Psoas muscle (tissue), 8 donors: ENCODE measurements around the gene TMA7B. TPM values are rescaled to one million over a fixed set of nuclear protein-coding genes. Genes with fewer than 3 reads are reported as not detected.

Source experiments
- ATAC-seq, 4 donors: fragments of 200-7000 bp; cut with Tn5 transposase; one replicate each; pipeline ENCODE4 v1.9.1; 2020; ENCODE audit warnings: moderate library complexity in 3 of 4, mild to moderate bottlenecking in 2 of 4
- DNase-seq, 2 donors: peaks; one replicate each; pipeline ENCODE4 v3.0.0-alpha.2; 2020
- H3K27ac ChIP-seq: fragments of 200-600 bp; one replicate; pipeline ENCODE4 v1.8.0; 2022
- H3K27me3 ChIP-seq, 3 donors: fragments of 200-600 bp in 1 of 3; one replicate each; pipeline versions ENCODE4 v1.6.1 to v1.8.0; 2013 to 2022; ENCODE audit warnings: low read length in 2 of 3, mild to moderate bottlenecking in 2 of 3, moderate library complexity in 1 of 3; ENCODE audit not compliant: insufficient read depth in 3 of 3
- H3K36me3 ChIP-seq, 2 donors: fragments of 200-600 bp in 1 of 2; one replicate each; pipeline versions ENCODE4 v1.6.1 to v1.8.0; 2013 to 2022; ENCODE audit warnings: low read depth in 1 of 2, mild to moderate bottlenecking in 1 of 2, moderate library complexity in 1 of 2; ENCODE audit not compliant: insufficient read depth in 1 of 2
- H3K4me1 ChIP-seq: fragments of 200-600 bp; one replicate; pipeline ENCODE4 v1.8.0; 2022
- H3K4me3 ChIP-seq: fragments of 200-600 bp; one replicate; pipeline ENCODE4 v1.8.0; 2022; ENCODE audit warnings: mild to moderate bottlenecking
- H3K9me3 ChIP-seq: fragments of 200-600 bp; one replicate; pipeline ENCODE4 v1.8.0; 2022
- WGBS, 3 donors: extraction: QIAGEN DNeasy Blood & Tissue Kit; methylation state at CpG; one replicate each; pipeline versions ENCODE4 v1.1.6 to v1.1.7; 2013; 5-methylcytosine and 5-hydroxymethylcytosine counted together
- intact Hi-C, 2 donors: fragments of 100-400 bp; cut with DNase I; formaldehyde crosslinking; loops; one replicate each; pipeline versions ENCODE4 v1.11.0 to v1.14.2; 2022
- polyA plus RNA-seq, 3 donors: library from polyadenylated mRNA; stranded (reverse); fragments of 200-250 nt; gene quantifications; one replicate each; pipeline ENCODE4 v1.2.3, GENCODE V29; 2013
- total RNA-seq, 4 donors: library from RNA; stranded (reverse); fragmentation: NEBNext Ultra II Directional in 2 of 4; extraction: Animal tissue kit (Norgen Biotek cat#: 25700) in 2 of 4; gene quantifications; one replicate each; pipeline versions ENCODE4 v1.2.1 to v1.2.4, GENCODE V29; 2021 to 2023
- TF ChIP-seq, protein P1 (sequence below): fragments of 200-600 bp; IDR thresholded peaks from one replicate; pipeline ENCODE4 v1.8.0; 2022; ENCODE audit warnings: antibody characterized with exemption
- donor health status: healthy with polysubstance abuse.
- donor health status: DM: no; HTN: no; CAD: no; lungs with moderate emphysema.
- donor health status: Bipolar disorder and iron deficiency.
- donor health status: healthy.
- donor health status: DM: yes; HTN: yes; CAD: no.
- donor health status: DM: no; HTN: no; CAD: no.
- donor health status: DM: no; HTN: no; CAD: no.
- donor health status: DM: yes; HTN: yes; CAD: no.

TMA7B gene
- total and polyA plus RNA-seq, 7 donors: not detected

DNA sequence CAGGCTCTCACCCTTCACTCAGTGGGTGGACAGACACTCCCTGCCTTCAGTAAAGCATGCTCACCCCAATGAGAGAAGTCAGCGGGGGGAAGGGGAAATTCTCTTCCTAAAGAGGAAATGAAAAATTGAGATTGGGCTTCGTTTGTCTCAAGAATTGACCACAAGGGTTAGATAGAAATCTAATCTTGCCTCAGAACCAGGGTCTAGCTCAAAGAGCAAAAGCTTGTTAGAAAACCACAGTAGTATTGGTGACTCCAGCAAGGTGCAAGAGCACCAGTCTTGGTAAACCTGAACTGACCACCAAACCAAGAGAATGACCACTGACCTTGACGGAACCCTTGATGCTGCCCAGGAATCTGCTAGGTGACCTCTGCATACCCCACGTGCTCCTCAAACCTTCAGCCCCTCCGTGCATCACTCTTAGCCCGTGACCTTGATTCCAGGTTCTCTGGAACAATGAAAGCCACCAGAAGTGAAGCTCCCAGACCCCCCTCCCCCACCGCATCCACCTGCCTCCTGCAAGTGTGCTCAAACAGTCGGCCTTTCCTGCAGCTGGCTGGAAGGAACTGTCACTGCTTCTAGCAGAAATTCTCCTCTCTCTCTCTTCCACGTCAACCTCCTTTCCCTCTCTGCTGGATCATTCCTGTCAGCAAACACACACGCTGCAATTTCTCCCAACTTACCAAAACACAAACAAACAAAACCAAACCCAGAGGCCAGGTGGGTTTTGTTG is 3.1 kb upstream of the TMA7B start:
- Histone ChIP-seq H3K4me3 (no peak overlapping the region), H3K36me3 (no peaks in the 10 kb centered on the region), H3K27me3 (peaks cover 0 to 6% (median 0%) of the 10 kb centered on the region in 3 donors), H3K4me1 (no peaks in the 10 kb centered on the region), H3K9me3 (no peaks in the 10 kb centered on the region), H3K27ac (no peak overlapping the region)
- TF ChIP-seq, protein P1, sequence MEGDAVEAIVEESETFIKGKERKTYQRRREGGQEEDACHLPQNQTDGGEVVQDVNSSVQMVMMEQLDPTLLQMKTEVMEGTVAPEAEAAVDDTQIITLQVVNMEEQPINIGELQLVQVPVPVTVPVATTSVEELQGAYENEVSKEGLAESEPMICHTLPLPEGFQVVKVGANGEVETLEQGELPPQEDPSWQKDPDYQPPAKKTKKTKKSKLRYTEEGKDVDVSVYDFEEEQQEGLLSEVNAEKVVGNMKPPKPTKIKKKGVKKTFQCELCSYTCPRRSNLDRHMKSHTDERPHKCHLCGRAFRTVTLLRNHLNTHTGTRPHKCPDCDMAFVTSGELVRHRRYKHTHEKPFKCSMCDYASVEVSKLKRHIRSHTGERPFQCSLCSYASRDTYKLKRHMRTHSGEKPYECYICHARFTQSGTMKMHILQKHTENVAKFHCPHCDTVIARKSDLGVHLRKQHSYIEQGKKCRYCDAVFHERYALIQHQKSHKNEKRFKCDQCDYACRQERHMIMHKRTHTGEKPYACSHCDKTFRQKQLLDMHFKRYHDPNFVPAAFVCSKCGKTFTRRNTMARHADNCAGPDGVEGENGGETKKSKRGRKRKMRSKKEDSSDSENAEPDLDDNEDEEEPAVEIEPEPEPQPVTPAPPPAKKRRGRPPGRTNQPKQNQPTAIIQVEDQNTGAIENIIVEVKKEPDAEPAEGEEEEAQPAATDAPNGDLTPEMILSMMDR: no peak
- WGBS, 3 donors: 62 to 69% (median 66%) methylated on average over 10 of the region's 10 CpGs
- DNase-seq (no peak), ATAC-seq (no peak)
- intact Hi-C loops: no loop called here

DNA sequence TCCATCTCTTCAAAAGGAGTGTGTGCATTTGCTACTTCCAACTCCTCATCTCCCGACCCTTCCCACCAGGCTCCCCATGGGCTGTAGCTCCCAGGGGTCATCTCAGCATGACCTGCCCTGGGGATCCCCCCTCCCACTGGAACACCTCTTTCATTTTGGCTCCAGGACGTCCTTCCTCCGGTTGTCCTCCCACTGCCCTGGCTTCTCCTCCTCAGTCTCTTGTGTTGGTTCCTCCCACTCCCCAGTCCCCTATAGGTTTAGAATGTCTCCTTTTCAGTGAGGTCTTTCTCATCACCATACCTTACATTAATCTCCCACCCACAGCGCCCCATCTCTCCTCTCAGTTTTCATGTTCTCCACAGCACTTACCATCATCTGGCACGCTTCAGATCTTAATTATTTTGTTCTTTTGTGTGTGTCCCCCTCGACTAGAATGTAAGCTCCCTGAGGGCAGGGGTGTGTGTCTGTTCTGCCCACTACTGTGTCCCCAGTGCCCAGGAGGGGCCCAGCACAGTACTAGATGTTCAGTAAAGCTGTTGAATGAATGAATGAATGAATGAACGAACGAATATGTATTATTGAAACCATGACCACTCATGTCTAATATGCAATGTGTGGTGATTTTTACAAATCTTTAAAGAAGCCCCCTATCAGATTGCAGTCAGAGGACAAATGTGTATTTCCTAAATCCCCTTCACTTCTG is 2.0 kb upstream of the TMA7B start:
- TF ChIP-seq, protein P1: no peak
- intact Hi-C loops: no loop called here

DNA sequence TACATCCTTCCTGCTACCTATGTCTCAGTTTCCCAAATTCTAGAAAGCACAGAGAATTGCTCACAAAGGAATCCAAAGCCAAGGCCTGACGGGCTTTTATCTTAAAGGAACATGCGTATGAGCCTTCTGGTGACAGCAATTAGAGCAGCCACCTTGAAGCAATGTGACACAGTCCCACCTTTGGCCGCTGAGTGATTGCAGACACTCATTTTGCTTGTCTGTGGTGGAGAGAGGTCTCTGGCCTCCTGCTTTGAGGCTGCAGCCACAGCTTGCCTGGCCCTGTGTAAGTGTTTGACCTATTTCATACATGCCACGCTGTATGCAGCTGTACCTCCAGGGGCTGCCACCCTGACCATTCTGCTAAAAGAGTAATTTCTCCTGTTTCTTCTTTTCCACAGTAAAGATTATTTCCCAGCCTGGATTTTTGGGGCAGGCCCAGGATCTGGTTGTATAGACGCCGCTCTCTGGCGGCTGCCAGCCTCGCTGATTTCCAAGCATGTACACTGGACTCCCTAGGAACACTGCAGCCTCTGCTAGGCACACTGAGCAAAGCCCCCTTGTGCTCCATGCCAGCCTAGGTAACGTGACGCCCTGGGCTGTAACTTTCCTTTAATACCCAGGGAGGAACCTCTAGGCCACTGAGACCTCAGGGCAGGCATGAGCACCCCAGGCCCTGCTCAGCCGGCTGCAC is 1.1 kb upstream of the TMA7B start:
- no peaks in the 10 kb centered on the region for H3K4me1 ChIP-seq
- TF ChIP-seq, protein P1: no peak
- H3K27me3 ChIP-seq: peaks cover 0 to 6% (median 0%) of the 10 kb centered on the region in 3 donors
- WGBS, 3 donors: 79 to 80% (median 80%) methylated on average over 11 of the region's 11 CpGs
- no peak overlapping the region for H3K4me3 ChIP-seq
- no peak for ATAC-seq
- intact Hi-C loops: no loop called here
- no peak for DNase-seq
- no peak overlapping the region for H3K27ac ChIP-seq
- no peaks in the 10 kb centered on the region for H3K36me3 ChIP-seq
- H3K9me3 ChIP-seq: no peaks in the 10 kb centered on the region

More for the DNA sequence above, 2.0 kb upstream of the TMA7B start:
- no peak for DNase-seq
- no peaks in the 10 kb centered on the region for H3K4me1 ChIP-seq
- no peak overlapping the region for H3K27ac ChIP-seq
- no peaks in the 10 kb centered on the region for H3K9me3 ChIP-seq
- no peak for ATAC-seq
- peaks cover 0 to 6% (median 0%) of the 10 kb centered on the region in 3 donors for H3K27me3 ChIP-seq
- no peak overlapping the region for H3K4me3 ChIP-seq
- 78 to 80% (median 80%) methylated on average over 8 of the region's 8 CpGs for WGBS, 3 donors
- H3K36me3 ChIP-seq: no peaks in the 10 kb centered on the region

DNA sequence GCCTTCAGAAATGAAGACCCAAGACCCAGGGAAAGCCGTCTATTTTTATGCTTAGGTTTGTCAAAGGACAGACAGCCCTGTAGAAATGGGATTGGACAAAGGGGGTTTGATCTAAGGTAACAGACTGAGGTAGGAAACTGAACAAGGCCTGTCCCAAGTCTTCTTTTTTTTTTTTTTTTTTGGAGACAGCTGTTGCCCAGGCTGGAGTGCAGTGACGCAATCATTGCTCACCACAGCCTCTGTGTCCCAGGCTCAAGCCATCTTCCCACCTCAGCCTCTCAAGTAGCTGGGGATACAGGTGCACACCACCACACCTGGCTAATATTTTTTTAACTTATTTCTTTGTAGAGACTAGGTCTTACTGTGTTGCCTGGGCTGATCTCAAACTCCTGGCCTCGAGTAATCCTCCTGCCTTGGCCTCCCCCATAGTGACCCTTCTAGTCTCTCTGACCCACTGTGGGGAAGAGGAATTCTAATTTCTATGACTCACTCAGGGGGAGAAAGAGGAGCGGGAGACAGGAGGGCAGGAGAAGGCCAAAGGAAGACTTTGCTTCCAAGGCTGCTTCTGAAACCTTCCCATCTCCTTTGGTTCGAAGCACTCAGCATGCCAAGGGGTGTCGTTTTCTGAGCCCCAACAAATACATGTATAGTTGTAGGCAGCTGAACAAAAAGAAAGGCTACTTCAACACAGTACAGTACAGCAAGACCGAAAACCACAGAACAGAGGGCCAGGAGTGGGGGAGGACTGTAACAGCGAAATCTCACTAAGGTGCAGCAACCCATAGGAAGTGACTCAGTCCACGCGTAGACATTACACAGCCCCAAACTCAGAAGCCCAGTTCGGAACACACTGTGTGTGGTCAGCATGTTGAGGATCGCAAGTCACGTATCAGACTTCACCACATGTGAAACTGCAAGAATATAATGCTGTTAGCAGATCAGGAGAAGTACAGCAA is 872 bp downstream of the TMA7B start:
- no peaks in the 10 kb centered on the region for H3K36me3 ChIP-seq
- no peak for ATAC-seq
- no peaks in the 10 kb centered on the region for H3K9me3 ChIP-seq
- WGBS, 3 donors: 80 to 90% (median 88%) methylated on average over 13 of the region's 13 CpGs
- DNase-seq: no peak
- H3K4me3 ChIP-seq: no peak overlapping the region
- TF ChIP-seq, protein P1: no peak
- no peak overlapping the region for H3K27ac ChIP-seq
- H3K4me1 ChIP-seq: no peaks in the 10 kb centered on the region
- peaks cover 0 to 12% (median 0%) of the 10 kb centered on the region in 3 donors for H3K27me3 ChIP-seq
- intact Hi-C loops: loop anchor here in 1 of 2 donors (10.0 kb wide), 1 partner anchor 386 kb away; the partner anchor contains the start of gene CACNA1I
